NCI-H2196 (cell line): ENCODE data around the gene THAP8.
"Not testable (repeated sequence)": the region's sequence is repeated elsewhere in the genome, so short reads cannot be mapped to it uniquely, and the experiment has no call there.

ENCODE experiments used
- DNase-seq: peaks from one replicate; lab custom pipeline; 2025; ENCODE audit not compliant: unreplicated experiment; lab: John Stamatoyannopoulos, UW

THAP8 gene

DNA sequence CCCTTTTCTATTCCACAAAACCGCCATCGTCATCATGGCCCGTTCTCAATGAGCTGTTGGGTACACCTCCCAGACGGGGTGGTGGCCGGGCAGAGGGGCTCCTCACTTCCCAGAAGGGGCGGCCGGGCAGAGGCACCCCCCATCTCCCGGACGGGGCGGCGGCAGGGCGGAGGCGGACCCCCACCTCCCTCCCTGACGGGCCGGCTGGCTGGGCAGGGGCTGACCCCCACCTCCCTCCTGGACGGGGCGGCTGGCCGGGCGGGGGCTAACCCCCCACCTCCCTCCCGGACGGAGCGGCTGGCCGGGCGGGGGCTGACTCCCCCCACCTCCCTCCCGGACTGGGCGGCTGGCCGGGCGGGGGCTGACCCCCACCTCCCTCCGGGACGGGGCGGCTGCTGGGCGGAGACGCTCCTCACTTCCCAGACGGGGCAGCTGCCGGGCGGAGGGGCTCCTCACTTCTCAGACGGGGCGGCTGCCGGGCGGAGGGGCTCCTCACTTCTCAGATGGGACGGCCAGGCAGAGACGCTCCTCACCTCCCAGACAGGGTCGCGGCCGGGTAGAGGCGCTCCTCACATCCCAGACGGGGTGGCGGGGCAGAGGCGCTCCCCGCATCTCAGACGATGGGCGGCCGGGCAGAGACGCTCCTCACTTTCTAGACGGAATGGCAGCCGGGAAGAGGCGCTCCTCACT, 14.9 kb upstream of the THAP8 start:
- DNase-seq: not testable (repeated sequence)

DNA sequence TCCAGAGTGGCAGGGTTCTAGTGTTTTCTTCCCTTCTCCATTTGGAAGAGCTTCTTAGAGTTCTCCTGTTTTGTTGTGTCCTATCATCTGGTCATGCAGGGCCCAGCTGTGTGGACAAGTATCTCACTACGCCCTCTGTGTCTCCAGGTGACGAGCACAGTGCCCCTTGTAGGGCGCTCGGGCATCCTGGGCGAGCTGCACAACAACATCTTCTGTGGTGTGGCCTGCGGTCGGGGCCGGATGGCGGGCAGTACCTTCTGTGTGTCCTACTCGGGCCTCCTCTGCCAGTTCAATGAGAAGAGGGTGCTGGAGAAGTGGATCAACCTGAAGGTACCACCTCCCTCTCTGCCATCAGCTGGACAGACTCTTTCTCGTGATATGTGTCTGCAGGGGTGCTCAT, 13.6 kb upstream of the THAP8 start:
- DNase-seq: no peak

DNA sequence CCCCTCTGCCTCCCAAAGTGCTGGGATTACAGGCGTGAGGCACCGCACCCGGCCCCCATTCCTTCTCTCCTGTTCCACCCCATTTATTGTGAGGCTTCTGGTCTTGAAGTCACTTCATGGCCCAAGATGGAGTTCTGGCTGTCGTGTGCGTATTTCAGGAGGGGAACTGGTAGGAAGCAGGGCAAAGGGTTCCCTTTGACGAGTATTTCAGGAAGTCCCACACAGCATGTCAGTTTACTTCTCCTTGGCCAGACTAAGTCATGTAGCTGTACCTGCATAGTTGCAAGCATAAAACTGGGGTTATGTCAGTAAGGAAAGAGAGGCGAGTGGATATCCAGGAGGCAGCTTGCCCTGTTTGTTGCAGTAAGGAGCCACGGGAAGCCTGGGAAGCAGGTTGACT, 10.7 kb upstream of the THAP8 start:
- DNase-seq: no peak

DNA sequence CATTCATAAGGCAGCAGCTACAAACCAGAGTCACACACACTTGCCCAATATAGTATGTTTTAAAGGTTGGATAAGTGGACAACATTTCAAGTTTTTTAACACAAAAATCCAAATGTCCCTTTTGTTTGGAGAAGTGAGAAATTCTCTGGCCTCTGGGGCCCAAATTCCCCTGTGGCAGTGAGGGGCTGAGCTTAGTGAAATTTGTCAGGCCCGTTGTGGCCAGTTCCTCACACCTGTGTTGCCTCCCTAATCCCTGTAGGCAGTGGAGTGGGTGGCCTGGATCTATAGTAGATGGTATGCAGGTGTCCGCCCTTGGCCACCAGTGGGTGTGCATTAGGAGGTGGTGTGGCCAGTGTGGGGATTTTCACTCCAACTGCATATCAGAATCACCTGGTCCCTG, 7.3 kb upstream of the THAP8 start:
- DNase-seq: no peak

DNA sequence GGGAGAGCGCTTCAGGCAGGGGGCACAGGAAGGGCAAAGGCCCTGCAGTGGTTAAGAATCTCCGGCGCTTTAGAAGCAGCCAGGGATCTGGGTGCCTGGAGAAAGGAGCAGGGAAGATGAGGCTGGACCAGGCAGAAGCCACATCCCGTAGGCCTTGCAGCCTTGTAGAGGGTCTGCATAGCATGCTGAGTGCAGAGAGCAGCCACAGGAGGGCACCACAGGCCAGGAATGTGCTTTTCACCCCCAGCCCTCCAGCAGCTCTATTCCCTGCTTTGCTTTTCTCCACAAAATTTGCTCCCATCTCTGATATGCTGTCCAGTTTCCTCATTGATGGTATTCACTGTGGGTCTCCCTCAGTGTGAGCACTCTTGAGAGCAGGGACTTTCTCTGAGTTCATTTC, 6.3 kb upstream of the THAP8 start:
- DNase-seq: peak; percentile 48

DNA sequence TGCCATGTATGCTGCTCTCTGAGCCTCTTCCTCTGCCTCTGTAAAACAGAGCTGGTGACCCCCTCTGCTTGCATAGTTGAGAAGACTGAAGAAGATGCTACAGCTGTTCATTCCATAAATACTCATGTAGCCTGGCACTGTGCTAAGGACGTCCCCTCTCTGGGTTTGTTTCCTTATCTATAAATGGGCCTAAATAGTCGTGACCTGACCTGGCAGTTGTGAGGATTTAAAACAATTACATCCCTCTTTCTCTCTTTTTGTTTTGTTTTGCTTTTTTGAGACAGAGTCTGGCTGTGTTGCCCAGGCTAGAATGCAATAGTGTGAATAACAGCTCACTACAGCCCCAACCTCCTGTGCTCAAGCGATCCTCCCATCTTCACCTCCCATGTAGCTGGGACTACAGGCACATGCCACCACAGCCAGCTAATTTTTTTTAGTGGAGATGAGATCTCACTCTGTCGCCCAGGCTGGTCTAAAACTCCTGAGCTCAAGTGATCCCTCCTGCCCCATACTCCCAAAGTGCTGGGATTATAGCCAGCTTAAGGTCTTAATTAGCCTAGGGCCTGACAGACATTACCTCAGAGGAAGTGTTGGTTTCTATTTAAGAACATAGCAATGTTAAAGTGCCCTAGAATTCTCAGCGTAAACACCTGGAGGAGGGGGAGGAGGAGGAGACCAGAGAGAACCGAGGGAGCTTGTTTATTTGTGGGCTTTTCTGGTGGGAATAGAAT, 5.3 kb upstream of the THAP8 start:
- DNase-seq: peak; percentile 36

DNA sequence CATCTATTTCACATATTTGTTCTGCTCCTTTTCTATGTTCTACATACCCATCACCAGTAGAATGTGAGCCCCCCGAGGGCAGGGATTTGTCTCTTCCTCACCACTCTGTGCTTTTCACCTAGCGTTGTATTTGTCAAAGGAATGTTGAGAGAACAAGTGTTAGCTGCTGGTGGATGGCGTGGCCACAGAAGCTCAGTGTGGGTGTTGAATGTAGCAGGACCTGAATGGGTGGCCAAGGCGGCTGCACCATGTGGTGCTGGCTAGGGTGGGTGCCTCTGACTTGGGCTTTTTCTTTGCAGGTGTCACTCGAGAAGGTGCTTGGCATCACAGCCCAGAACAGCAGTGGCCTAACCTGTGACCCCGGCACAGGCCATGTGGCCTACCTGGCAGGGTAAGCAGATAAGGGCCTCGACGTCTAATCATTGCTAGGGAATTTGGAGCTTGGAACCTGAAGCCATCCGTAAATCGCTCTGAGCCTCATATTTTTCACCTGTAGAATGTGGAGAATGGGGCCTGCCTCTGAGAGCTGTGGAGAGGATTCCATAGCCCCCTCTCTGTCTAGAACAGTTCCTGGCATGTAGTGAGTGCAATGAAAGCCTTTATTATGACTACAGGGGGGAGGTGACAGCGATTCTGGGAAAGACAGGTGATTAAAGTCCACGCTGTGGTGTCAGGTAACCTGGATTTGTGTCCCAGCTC, 4.5 kb upstream of the THAP8 start:
- peak; percentile 47 for DNase-seq

DNA sequence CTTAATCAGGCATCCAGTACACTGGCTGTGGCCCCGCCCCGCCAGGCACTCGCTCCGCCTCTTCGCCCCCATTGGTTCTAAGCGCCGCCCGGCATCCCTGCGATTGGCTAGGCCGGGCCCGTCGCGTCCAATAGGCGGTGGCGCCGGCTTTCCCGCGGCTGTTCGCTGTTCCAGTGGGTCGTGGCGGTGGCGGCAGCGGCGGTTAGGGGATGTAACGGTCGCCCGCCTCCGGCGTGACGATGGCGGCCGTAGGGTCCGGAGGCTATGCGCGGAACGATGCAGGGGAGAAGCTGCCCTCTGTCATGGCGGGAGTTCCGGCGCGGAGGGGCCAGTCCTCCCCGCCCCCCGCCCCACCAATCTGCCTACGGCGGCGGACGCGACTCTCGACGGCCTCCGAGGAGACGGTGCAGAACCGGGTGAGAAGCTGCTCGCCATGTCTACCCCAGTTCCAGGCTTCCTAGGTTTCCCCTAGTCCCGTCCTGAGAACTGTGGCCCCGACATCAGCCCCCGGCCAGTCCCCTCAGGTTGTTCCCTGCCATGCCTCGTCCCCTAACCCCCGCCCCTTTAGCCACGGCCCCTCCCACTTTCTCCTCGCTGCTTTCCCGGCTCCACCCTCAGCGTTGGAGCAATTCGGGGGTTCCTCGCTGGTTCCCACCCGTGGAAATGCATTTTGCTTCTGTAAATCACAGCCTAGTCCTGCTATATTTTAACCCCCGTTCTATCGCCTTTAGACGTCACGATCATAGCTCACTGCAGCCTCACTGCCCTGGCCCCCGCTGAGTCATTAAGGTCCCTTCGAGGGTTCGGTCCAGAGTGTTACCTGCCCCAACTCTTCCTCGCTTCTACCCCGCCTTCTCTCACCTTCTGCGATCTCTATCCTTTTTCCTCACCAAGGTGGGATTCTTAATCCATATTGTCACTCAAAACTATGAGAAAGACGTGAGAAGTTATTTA, 925 bp upstream of the THAP8 start, which contains the start of gene WDR62:
TSS of gene WDR62 (plus strand) at position 165 of the 954 bp plus-strand sequence. CDS start at position 240, 75 bp downstream.
- DNase-seq: peak; percentile 97

DNA sequence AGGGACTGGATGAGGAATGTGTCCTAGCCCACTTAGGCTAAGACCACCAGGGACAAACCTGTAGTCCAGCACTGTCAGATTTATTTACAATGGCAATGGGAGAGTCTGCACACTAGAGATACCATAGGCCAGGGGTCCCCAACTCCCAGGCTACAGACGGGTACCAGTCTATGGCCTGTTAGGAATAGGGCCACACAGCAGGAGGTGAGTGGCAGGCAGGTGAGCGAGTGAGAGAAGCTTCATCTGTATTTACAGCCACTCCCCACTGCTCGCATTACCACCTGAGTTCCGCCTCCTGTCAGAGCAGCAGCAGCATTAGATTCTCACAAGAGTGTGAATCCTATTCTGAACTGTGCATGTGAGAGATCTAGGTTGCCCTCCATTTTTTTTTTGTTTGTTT, 2.4 kb downstream of the THAP8 start:
- DNase-seq: peak; percentile 40

DNA sequence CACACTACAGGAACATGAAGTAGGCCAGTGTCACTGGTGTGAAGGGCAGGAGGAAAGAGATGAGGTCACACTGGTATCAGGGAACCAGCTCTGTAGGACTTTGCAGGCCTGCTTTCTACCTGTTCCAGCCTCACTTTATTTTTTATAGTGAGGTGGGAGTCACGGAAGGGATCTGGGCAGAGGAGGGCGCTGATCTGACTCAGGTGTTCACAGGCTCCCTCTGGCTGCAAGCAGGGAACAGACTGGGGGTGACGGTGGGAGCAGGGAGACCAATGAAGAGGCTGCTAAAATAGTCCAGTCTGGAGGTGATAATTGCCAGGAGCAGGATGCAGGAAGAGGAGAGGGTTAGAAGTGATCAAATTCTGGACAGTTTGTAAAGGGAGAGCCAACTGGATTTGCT, 2.8 kb downstream of the THAP8 start:
- DNase-seq: no peak

DNA sequence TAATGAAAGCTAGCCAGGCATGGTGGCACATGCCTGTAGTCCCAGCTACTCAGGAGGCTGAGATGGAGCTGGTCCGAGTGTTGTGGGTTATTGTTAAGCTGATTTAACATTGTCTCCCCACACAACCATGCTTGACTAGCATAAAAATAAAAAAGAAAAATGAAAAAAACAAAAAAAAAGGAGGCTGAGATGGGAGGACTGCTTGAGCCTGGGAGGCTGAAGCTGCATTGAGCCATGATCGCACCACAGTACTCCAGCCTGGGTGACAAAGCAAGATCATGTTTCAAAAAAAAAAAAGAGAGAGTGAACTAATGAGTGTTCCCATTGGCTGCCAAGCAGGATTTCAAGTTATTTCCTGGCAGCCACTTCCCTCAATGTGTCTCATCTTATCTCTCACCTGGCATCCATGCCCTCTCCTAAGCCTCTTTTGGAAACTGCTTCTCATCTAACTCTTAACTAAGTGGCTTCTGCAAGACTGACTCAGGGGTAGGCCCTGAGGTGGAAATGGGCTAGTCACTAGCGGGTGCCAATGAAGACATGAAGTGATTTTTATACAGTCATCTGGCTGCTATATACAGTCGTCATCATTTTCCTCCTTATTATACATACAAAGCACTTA, 4.9 kb downstream of the THAP8 start:
- DNase-seq: peak; percentile 59

DNA sequence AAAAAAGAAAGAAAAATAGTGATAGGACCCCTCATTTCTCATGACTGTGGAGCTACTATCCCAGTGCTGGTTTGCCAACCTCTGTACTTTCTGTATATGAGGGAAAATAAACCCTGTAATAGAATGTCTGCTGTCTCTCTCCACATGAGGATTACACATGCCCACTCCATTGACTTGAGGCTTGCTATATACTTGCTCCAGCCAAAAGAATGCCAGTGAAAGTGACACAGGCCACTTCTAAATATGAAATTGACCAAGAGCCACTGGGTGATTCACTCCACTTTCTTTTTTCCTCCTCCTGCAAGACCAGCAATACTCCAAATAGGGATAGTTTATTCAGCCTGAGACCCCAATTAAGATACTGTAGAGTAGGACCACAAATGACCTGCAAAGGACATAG, 6.2 kb downstream of the THAP8 start:
- no peak for DNase-seq

DNA sequence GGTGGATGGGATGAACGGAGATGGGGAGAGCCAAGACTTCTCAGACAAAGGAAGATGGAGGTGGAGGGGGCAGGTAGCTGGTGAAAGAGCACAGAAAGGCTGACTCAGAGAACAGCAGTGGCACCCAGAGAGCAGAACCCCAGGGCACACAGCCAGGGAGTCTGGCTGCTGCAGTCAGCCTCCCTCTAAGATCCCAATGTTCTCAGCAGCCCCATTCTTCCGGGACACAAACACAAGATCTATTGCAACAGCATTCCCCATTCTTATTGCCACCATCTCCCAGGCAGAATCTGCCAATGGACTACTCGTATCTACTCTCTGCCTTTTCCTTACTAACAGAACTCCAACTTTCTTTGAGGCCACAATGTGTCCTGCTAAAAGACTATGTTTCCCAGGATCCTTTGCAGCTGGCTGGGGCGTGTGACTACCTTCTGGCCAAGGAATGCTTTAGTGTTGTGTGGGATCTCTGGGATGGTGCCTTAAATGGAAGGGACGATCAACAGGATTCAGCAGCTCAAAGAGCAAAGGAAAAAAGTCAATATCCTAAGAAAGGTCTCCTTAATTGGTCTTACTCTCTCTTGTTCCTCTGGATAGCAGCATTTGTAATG, 7.5 kb downstream of the THAP8 start:
- no peak for DNase-seq

DNA sequence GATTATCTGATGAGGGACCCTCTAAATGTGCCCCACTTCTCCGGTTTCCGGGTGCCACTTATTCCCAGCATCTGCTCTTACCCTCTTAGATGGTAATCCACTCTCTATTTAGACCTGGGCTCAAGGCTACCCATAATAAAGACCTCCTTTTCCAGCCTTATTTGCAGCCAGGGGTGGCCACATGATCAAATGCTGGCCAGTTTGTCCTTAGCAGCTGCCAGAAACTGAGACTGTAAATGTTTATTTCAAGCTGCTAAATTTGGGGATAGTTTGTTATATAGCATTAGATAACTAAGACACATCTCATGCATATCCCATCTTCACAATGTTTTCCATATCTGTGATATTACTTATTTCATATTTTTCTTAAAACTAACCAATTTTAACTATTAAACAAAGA, 10.1 kb downstream of the THAP8 start:
- DNase-seq: no peak

DNA sequence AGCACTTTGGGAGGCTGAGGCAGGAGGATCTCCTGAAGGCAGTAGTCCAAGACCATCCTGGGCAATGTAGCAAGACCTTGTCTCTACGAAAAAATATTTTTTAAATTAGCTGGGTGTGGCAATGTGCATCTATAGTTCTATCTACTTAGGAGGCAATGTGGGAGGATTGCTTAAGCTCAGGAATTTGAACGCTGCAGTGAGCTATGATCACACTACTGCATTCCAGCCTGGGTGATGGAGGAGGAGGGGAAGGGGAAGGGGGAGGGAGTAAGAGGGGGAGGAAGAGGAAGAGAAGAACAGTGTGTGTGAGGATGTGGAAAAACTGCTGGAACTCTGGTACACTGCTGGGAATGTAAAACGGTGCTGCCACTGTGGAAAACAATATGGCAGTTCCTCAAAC, 12.3 kb downstream of the THAP8 start:
- DNase-seq: no peak

DNA sequence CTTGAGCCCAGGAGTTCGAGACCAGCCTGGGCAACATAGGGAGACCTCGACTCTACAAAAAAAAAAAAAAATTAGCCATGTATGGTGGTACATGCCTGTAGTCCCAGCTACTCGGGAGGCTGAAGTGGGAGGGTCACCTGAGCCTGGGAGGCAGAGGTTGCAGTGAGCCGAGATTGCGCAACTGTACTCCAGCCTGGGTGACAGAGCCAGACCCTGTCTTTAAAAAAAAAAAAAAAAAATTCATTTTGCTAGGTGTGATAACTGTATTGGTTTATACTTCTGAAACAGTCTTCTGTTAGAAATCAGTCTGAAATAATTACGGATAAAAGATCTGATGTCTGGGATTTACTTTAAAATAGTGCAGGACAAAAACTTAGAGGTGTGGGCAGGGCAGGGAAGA, 13.0 kb downstream of the THAP8 start:
- not testable (repeated sequence) for DNase-seq

DNA sequence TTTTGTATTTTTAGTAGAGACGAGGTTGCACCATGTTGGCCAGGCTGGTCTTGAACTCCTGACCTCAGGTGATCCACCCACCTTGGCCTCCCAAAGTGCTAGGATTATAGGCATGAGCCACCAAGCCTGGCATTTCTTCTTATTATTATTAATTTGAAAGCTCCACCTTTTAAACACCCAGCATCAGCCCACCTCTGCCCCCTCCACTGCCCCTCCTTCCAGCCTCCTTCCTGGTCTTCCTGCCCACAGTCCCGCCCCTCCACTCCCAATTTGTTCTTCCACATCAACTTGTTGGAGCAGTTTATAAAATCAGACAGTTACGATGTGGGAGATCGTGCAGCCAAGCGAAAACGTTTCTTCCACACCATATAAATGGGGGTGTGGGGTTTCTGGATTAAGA, 13.6 kb downstream of the THAP8 start:
- DNase-seq: no peak

DNA sequence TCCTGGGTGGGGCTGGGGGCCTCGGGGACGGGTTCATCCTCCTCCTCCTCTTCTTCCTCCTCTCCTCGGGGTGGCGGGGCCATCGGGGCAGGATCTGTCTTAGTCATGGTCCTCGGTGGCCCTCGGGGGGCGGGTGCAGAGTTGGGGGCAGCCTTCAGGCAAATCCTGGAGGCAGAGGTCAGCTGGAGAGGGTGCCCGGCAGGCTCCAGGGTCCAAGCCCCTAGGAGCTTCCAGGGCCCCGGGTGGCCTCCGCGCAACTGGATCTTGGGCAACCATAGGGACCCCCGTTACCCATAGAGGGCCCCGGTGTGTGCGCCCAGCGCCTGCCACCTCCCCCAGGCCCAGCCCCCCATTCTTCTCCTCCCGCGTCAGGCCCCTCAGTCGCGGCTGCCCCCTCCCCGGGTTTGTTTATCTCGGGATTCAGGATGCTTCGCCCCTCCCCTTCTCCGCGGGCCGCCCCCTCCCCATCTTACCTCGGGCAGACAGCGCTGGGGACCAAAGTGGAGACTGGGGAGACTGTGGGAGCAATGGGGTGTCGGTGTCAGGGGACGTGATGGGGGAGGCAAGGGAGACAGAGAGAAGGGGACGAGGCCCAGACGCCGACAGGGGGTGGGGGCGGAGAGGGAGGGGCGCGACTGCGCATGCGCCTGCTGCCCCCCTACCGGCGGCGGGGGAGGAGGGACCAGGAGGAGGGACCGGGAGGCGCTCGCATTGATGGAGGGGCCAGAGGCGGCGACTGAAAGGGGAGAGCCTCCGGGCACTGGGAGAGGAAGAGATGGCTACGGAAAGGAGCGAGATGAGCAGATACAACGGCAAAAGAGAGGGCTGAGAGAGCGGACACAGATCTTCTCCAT, 21.6 kb downstream of the THAP8 start, which contains the start of gene CLIP3:
TSS of gene CLIP3 (minus strand) at position 623 of the 854 bp plus-strand sequence. CDS start at position 107, 516 bp downstream.
- DNase-seq: peak; percentile 73

DNA sequence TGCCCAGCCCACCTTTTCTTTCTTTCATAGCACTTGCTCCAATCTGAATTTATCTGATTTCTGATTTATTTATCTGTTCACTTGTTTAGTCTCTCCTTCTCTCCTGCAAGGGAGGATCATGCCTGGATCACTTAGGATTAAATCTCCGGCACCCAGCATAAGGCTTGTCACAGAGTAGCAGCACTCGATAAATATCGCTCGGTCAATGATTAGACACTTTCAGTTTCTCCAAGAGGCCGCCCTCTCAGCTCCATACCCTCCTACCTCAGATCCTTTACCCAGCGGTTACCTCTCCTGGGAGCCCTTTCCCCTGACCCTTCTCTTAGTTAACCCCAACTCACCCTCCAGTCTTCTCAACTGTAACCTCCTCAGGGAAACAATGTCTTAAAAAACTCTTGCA, 22.8 kb downstream of the THAP8 start:
- no peak for DNase-seq
